ENCODE measurements around the gene NCAPG2.
"Not testable (repeated sequence)": the region's sequence is repeated elsewhere in the genome, so short reads cannot be mapped to it uniquely, and the experiment has no call there.

Gene NCAPG2

GRCh38 chr7:158706710-158707590 lies 2.3 kb upstream of the NCAPG2 start:
- DNase-seq (ENCODE audit: insufficient read length, low spot score) = no peak
- no peak for FAIRE-seq

- DNase-seq (ENCODE audit: insufficient read length, low spot score) (no peak), FAIRE-seq (no peak)
Observed at GRCh38 chr7:158706273-158706704, 1.7 kb upstream of the NCAPG2 start.

- FAIRE-seq = peak; percentile 59
- no peak for DNase-seq (ENCODE audit: insufficient read length, low spot score)
Observed at GRCh38 chr7:158705234-158705850, 738 bp upstream of the NCAPG2 start.

- FAIRE-seq; DNase-seq (ENCODE audit: insufficient read length, low spot score): not testable (repeated sequence)
Observed at GRCh38 chr7:158703679-158704523, 703 bp downstream of the NCAPG2 start.

GRCh38 chr7:158702944-158703343 lies 1.7 kb downstream of the NCAPG2 start:
- no peak for FAIRE-seq
- DNase-seq (ENCODE audit: insufficient read length, low spot score) = no peak

- FAIRE-seq (no peak), DNase-seq (ENCODE audit: insufficient read length, low spot score) (no peak)
Observed at GRCh38 chr7:158702196-158702595, 2.4 kb downstream of the NCAPG2 start.

- FAIRE-seq = no peak
- DNase-seq (ENCODE audit: insufficient read length, low spot score) = no peak
Observed at GRCh38 chr7:158700008-158700407, 4.6 kb downstream of the NCAPG2 start.

GRCh38 chr7:158699341-158699740 lies 5.3 kb downstream of the NCAPG2 start:
- no peak for DNase-seq (ENCODE audit: insufficient read length, low spot score)
- no peak for FAIRE-seq

- DNase-seq (ENCODE audit: insufficient read length, low spot score) (no peak), FAIRE-seq (no peak)
Observed at GRCh38 chr7:158698657-158699195, 5.9 kb downstream of the NCAPG2 start.

GRCh38 chr7:158697597-158697996 lies 7.0 kb downstream of the NCAPG2 start:
- not testable (repeated sequence) for FAIRE-seq

GRCh38 chr7:158695726-158696452 lies 8.7 kb downstream of the NCAPG2 start:
- FAIRE-seq = no peak
- no peak for DNase-seq (ENCODE audit: insufficient read length, low spot score)

More at GRCh38 chr7:158697597-158697996, 7.0 kb downstream of the NCAPG2 start:
- DNase-seq (ENCODE audit: insufficient read length, low spot score) = not testable (repeated sequence)

GRCh38 chr7:158695056-158695455 lies 9.5 kb downstream of the NCAPG2 start:
- FAIRE-seq (no peak), DNase-seq (ENCODE audit: insufficient read length, low spot score) (no peak)

GRCh38 chr7:158694650-158695049 lies 10.0 kb downstream of the NCAPG2 start:
- no peak for FAIRE-seq

GRCh38 chr7:158689488-158689887 lies 15.1 kb downstream of the NCAPG2 start:
- FAIRE-seq = no peak
- DNase-seq (ENCODE audit: insufficient read length, low spot score) = no peak

More at GRCh38 chr7:158694650-158695049, 10.0 kb downstream of the NCAPG2 start:
- no peak for DNase-seq (ENCODE audit: insufficient read length, low spot score)

GRCh38 chr7:158687406-158687805 lies 17.2 kb downstream of the NCAPG2 start:
- FAIRE-seq (no peak), DNase-seq (ENCODE audit: insufficient read length, low spot score) (no peak)

GRCh38 chr7:158685693-158686092 lies 18.9 kb downstream of the NCAPG2 start:
- DNase-seq (ENCODE audit: insufficient read length, low spot score) = no peak
- no peak for FAIRE-seq

- DNase-seq (ENCODE audit: insufficient read length, low spot score) (no peak), FAIRE-seq (no peak)
Observed at GRCh38 chr7:158684329-158684728, 20.3 kb downstream of the NCAPG2 start.

GRCh38 chr7:158683541-158683940 lies 21.1 kb downstream of the NCAPG2 start:
- FAIRE-seq = no peak
- DNase-seq (ENCODE audit: insufficient read length, low spot score) = no peak

GRCh38 chr7:158682456-158682855 lies 22.1 kb downstream of the NCAPG2 start:
- no peak for FAIRE-seq
- no peak for DNase-seq (ENCODE audit: insufficient read length, low spot score)

- FAIRE-seq (no peak), DNase-seq (ENCODE audit: insufficient read length, low spot score) (no peak)
Observed at GRCh38 chr7:158680754-158681153, 23.9 kb downstream of the NCAPG2 start.

Data from GM19239 (cell line).